Adrenal gland (tissue), 12 donors: ENCODE results near the gene FAF1. TPM values are rescaled to one million over a fixed set of nuclear protein-coding genes. Genes with fewer than 3 reads are reported as not detected.

ENCODE experiments used
- DNase-seq, 7 donors: peaks; one replicate each; pipeline ENCODE4 v3.0.0-alpha.2; 2019 to 2020
- H3K27ac ChIP-seq, 5 donors: fragments of 200-600 bp; sonication (generic) in 4 of 5; 1 replicate in 3 of 5; 2 replicates in 2 of 5; pipeline versions ENCODE4 v1.5.1 to v1.8.0; 2016 to 2020; ENCODE audit warnings: mild to moderate bottlenecking in 1 of 5
- H3K27me3 ChIP-seq: fragments of 200-600 bp; 2 replicates; pipeline ENCODE4 v1.8.0; 2021
- H3K36me3 ChIP-seq, 2 donors: fragments of 200-600 bp; replicated peaks in 1 of 2; 1 replicate in 1 of 2; 2 replicates in 1 of 2; pipeline versions ENCODE4 v1.5.1 to v1.8.0; 2018 to 2022
- H3K4me1 ChIP-seq, 2 donors: fragments of 200-600 bp; replicated peaks in 1 of 2; 1 replicate in 1 of 2; 2 replicates in 1 of 2; pipeline versions ENCODE4 v1.5.1 to v1.8.0; 2018 to 2021
- H3K4me3 ChIP-seq, 4 donors: fragments of 200-600 bp; sonication (generic) in 3 of 4; one replicate each; pipeline ENCODE4 v1.5.1; 2016 to 2018
- H3K9me3 ChIP-seq, 3 donors: fragments of 200-600 bp; sonication (generic) in 1 of 3; replicated peaks in 1 of 3; 1 replicate in 2 of 3; 2 replicates in 1 of 3; pipeline versions ENCODE4 v1.5.1 to v1.8.0; 2016 to 2021
- CTCF ChIP-seq, 6 experiments: fragments of 450-650 bp in 4 of 6; fragments of 200-600 bp in 2 of 6; sonication (generic) in 1 of 6; IDR thresholded peaks; 1 replicate in 5 of 6; 2 replicates in 1 of 6; pipeline versions ENCODE4 v1.5.1 to v1.8.0; 2016 to 2021; ENCODE audit warnings: antibody characterized with exemption in 6 of 6, mild to moderate bottlenecking in 2 of 6, moderate library complexity in 1 of 6
- POLR2A ChIP-seq, 2 donors: fragments of 450-650 bp; IDR thresholded peaks; one replicate each; pipeline ENCODE4 v1.6.1; 2017; ENCODE audit warnings: antibody characterized with exemption in 2 of 2, mild to moderate bottlenecking in 2 of 2, moderate library complexity in 1 of 2
- WGBS, 4 donors: extraction: QIAGEN DNeasy Blood & Tissue Kit in 2 of 4; methylation state at CpG; one replicate each; pipeline versions ENCODE4 v1.1.5 to v1.1.7; 2013 to 2017; 5-methylcytosine and 5-hydroxymethylcytosine counted together
- intact Hi-C, 2 donors: fragments of 100-400 bp; cut with DNase I; formaldehyde crosslinking; loops; one replicate each; pipeline versions ENCODE4 v1.14.1 to v1.15.0; 2022 to 2023
- polyA plus RNA-seq, 3 donors: library from polyadenylated mRNA; stranded (reverse); fragments of 200-250 nt in 2 of 3; fragments of 350-450 nt in 1 of 3; fragmentation: Illumina TruSeq in 1 of 3; extraction: RNeasy Lipid Tissue Mini Kit (QIAGEN cat#74804) in 1 of 3; gene quantifications; one replicate each; pipeline ENCODE4 v1.2.3, GENCODE V29; 2013 to 2014
- total RNA-seq, 9 donors: library from RNA; depleted of rRNA in 4 of 9; stranded (reverse); fragments of >200 nt in 4 of 9; fragments of 120-200 nt in 1 of 9; fragmentation: NEBNext Ultra II Directional in 1 of 9; extraction: Animal tissue kit (Norgen Biotek cat#: 25700) in 1 of 9; gene quantifications; one replicate each; pipeline versions ENCODE4 v1.1.0 to v1.2.4, GENCODE V29; 2013 to 2023
- donor health status: healthy with polysubstance abuse.
- donor health status: Bipolar disorder and iron deficiency.
- donor health status: DM: yes; HTN: yes; CAD: no.
- donor health status: DM: no; HTN: no; CAD: no.
- donor health status: DM: no; HTN: no; CAD: no.
- donor health status: DM: yes; HTN: yes; CAD: no.

FAF1 gene
- total and polyA plus RNA-seq, 12 donors, result 23.4 to 88.4 (median 44.5) TPM

GRCh38 chr1:50523548-50523947, 436.5 kb downstream of the FAF1 start:
- Histone ChIP-seq H3K4me1 (no peaks in the 10 kb centered on the region), H3K27me3 (no peaks in the 10 kb centered on the region), H3K4me3 (no peak overlapping the region), H3K36me3 (no peaks in the 10 kb centered on the region), H3K27ac (no peak overlapping the region), H3K9me3 (no peaks in the 10 kb centered on the region)
- whole genome bisulfite sequencing, 4 donors, result 98 to 99% (median 99%) methylated on average over 3 of the region's 3 CpGs
- intact Hi-C loops, result no loop called here
- DNase-seq, result no peak
- TF ChIP-seq CTCF (IDR thresholded peaks at IDR 0.05) (no peak), POLR2A (IDR thresholded peaks at IDR 0.05) (no peak)

- no peak for DNase-seq
- no peak overlapping the region for H3K4me3 ChIP-seq
- no peaks in the 10 kb centered on the region for H3K4me1 ChIP-seq
- H3K27me3 ChIP-seq, result no peaks in the 10 kb centered on the region
- intact Hi-C loops, result no loop called here
- H3K9me3 ChIP-seq, result no peaks in the 10 kb centered on the region
- H3K36me3 ChIP-seq, result no peaks in the 10 kb centered on the region
- WGBS, 4 donors, result 97 to 100% (median 100%) methylated on average over 1 of the region's 1 CpG
- TF ChIP-seq CTCF (IDR thresholded peaks at IDR 0.05) (no peak), POLR2A (IDR thresholded peaks at IDR 0.05) (no peak)
- no peak overlapping the region for H3K27ac ChIP-seq
Observed at GRCh38 chr1:50522691-50523342, 437.2 kb downstream of the FAF1 start.

GRCh38 chr1:50521703-50522102, 438.4 kb downstream of the FAF1 start:
- 93 to 97% (median 95%) methylated on average over 4 of the region's 4 CpGs for WGBS, 4 donors
- no peaks in the 10 kb centered on the region for H3K9me3 ChIP-seq
- no peak overlapping the region for H3K27ac ChIP-seq
- DNase-seq, result no peak
- TF ChIP-seq CTCF (IDR thresholded peaks at IDR 0.05) (no peak), POLR2A (IDR thresholded peaks at IDR 0.05) (no peak)
- H3K4me3 ChIP-seq, result no peak overlapping the region
- H3K27me3 ChIP-seq, result no peaks in the 10 kb centered on the region
- no peaks in the 10 kb centered on the region for H3K4me1 ChIP-seq
- no peaks in the 10 kb centered on the region for H3K36me3 ChIP-seq
- intact Hi-C loops, result no loop called here

- DNase-seq, result no peak
- no peaks in the 10 kb centered on the region for H3K36me3 ChIP-seq
- H3K9me3 ChIP-seq, result no peaks in the 10 kb centered on the region
- no peaks in the 10 kb centered on the region for H3K27me3 ChIP-seq
- H3K4me3 ChIP-seq, result no peak overlapping the region
- no peaks in the 10 kb centered on the region for H3K4me1 ChIP-seq
- TF ChIP-seq CTCF (IDR thresholded peaks at IDR 0.05), result no peak
- intact Hi-C loops, result no loop called here
- H3K27ac ChIP-seq, result no peak overlapping the region
Observed at GRCh38 chr1:50517488-50517887, 442.6 kb downstream of the FAF1 start.
